Measurements from ENCODE around the gene CTIF. TPM values are rescaled to one million over a fixed set of nuclear protein-coding genes. Genes with fewer than 3 reads are reported as not detected.

Gene CTIF
- polyA plus RNA-seq, 3 donors = 0.38 to 8.7 (median 1.2) TPM

DNA sequence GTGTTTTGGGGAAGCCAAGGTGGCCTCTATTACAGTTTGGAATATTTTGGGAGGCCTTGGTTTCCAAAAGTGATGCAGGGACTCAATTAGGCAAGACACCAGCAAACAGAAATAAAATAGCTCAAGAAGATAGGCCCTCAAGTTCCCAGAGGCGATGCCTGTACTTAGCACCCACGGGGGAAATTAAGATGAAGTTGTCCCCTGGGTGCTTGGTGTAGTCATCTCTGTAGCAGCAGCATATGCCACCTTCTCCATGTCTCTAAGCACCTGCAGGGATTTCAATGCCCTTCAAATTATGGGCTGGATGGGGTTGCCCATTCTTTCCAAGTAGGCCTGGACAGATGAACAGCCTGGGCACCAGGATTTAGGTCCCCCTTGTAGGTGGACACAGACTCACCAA, 185.0 kb downstream of the CTIF start:
- Histone ChIP-seq H3K27ac (ENCODE audit: low read depth in 1 of 2, low read length in 2 of 2) (no peak overlapping the region), H3K4me1 (ENCODE audit: control insufficient read depth in 1 of 2, insufficient read depth in 2 of 2, low read length in 2 of 2) (peaks cover 19 to 24% of the 10 kb centered on the region in 2 donors)

GRCh38 chr18:48724442-48724841, 185.6 kb downstream of the CTIF start:
- Mint-ChIP-seq H3K27ac (peak overlapping the region in 3 of 7 donors; percentile 8 to 48 (median 36)), H3K9me3 (peaks cover 0 to 9% (median 5%) of the 10 kb centered on the region in 7 donors), H3K4me1 (peaks cover 29% of the 10 kb centered on the region), H3K4me3 (no peak overlapping the region), H3K36me3 (peaks cover 7 to 19% of the 10 kb centered on the region in 2 donors), H3K27me3 (ENCODE audit: low read depth in 3 of 3) (peaks cover 0 to 3% (median 0%) of the 10 kb centered on the region in 3 donors)
- H3K9ac ChIP-seq (ENCODE audit: insufficient read depth, low read length, poor library complexity, severe bottlenecking) = no peak overlapping the region
- H3K27me3 ChIP-seq (ENCODE audit: control insufficient read depth in 2 of 2, insufficient read depth in 2 of 2, low read length in 2 of 2) = no peaks in the 10 kb centered on the region
- H3K4me2 ChIP-seq (replicated peaks; ENCODE audit: extremely low read depth, low read length, poor library complexity, severe bottlenecking) = no peak overlapping the region
- H3K9me3 ChIP-seq (replicated peaks in 1 of 2; ENCODE audit: control insufficient read depth in 1 of 2, insufficient read depth in 1 of 2, low read length in 2 of 2) = no peaks in the 10 kb centered on the region
- no peak for DNase-seq
- H3K27ac ChIP-seq (ENCODE audit: low read depth in 1 of 2, low read length in 2 of 2) = no peak overlapping the region
- no peaks in the 10 kb centered on the region for H3K36me3 ChIP-seq (replicated peaks in 1 of 2; ENCODE audit: control insufficient read depth in 1 of 2, insufficient read depth in 2 of 2, low read length in 2 of 2)
- no peaks in the 10 kb centered on the region for H4K20me1 ChIP-seq (ENCODE audit: insufficient read depth, low read length)
- WGBS (ENCODE audit: insufficient coverage) = 90% methylated on average over 4 of the region's 4 CpGs
- peaks cover 19 to 24% of the 10 kb centered on the region in 2 donors for H3K4me1 ChIP-seq (ENCODE audit: control insufficient read depth in 1 of 2, insufficient read depth in 2 of 2, low read length in 2 of 2)
- no peak overlapping the region for H3K4me3 ChIP-seq (replicated peaks in 1 of 3; ENCODE audit: low read depth in 2 of 3, low read length in 3 of 3)
- no peak overlapping the region for H2AFZ ChIP-seq (ENCODE audit: insufficient read depth, low read depth, low read length, poor library complexity, severe bottlenecking)
- H3K79me2 ChIP-seq (ENCODE audit: insufficient read depth, low read length) = no peaks in the 10 kb centered on the region
- intact Hi-C loops (cut with micrococcal nuclease) = no loop called here
- no peak for TF ChIP-seq CTCF (IDR thresholded peaks at IDR 0.05)

More for the DNA sequence above, 185.0 kb downstream of the CTIF start:
- Mint-ChIP-seq H3K4me1 (peaks cover 27% of the 10 kb centered on the region), H3K27me3 (ENCODE audit: low read depth in 3 of 3) (peaks cover 0 to under 1% (median 0%) of the 10 kb centered on the region in 3 donors), H3K9me3 (peaks cover 0 to 11% (median 5%) of the 10 kb centered on the region in 7 donors), H3K4me3 (no peak overlapping the region), H3K36me3 (peaks cover 12 to 25% of the 10 kb centered on the region in 2 donors), H3K27ac (no peak overlapping the region)
- Histone ChIP-seq H3K4me3 (replicated peaks in 1 of 3; ENCODE audit: low read depth in 2 of 3, low read length in 3 of 3) (no peak overlapping the region), H2AFZ (ENCODE audit: insufficient read depth, low read depth, low read length, poor library complexity, severe bottlenecking) (no peak overlapping the region), H3K36me3 (replicated peaks in 1 of 2; ENCODE audit: control insufficient read depth in 1 of 2, insufficient read depth in 2 of 2, low read length in 2 of 2) (peaks cover 0 to 5% of the 10 kb centered on the region in 2 donors), H3K79me2 (ENCODE audit: insufficient read depth, low read length) (no peaks in the 10 kb centered on the region), H3K9ac (ENCODE audit: insufficient read depth, low read length, poor library complexity, severe bottlenecking) (no peak overlapping the region), H4K20me1 (ENCODE audit: insufficient read depth, low read length) (no peaks in the 10 kb centered on the region), H3K9me3 (replicated peaks in 1 of 2; ENCODE audit: control insufficient read depth in 1 of 2, insufficient read depth in 1 of 2, low read length in 2 of 2) (no peaks in the 10 kb centered on the region), H3K27me3 (ENCODE audit: control insufficient read depth in 2 of 2, insufficient read depth in 2 of 2, low read length in 2 of 2) (no peaks in the 10 kb centered on the region), H3K4me2 (replicated peaks; ENCODE audit: extremely low read depth, low read length, poor library complexity, severe bottlenecking) (no peak overlapping the region)
- no peak for DNase-seq
- intact Hi-C loops (cut with micrococcal nuclease) = no loop called here
- TF ChIP-seq CTCF (IDR thresholded peaks at IDR 0.05) = no peak
- WGBS (ENCODE audit: insufficient coverage) = 100% methylated on average over 2 of the region's 2 CpGs
